ENCODE measurements around the gene C1QTNF9.
"Not testable (repeated sequence)": the region's sequence is repeated elsewhere in the genome, so short reads cannot be mapped to it uniquely, and the experiment has no call there.

Gene C1QTNF9

DNA sequence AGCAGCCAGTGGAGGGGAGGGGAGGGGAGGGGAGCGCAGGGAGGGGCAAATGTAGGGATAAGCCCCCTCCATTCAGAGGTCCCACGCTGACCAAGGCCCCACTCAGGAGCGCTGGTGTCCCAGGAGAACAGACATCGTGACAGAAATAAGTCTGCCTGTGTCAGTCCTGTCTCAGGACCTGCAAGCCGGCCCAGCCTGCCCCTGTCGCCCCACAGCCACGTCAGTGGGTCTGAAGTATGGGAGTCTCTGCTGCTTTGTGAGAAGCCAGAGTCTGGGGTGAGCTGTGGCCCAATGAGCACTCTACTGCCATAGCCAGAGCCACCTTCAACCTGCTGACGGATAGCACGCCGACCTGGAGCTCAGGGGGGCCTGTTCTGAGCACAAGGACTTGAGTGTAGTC, 8.5 kb downstream of the C1QTNF9 start:
- H3K4me3 ChIP-seq (ENCODE audit: low read length); DNase-seq (ENCODE audit: low read depth, low spot score): not testable (repeated sequence)

DNA sequence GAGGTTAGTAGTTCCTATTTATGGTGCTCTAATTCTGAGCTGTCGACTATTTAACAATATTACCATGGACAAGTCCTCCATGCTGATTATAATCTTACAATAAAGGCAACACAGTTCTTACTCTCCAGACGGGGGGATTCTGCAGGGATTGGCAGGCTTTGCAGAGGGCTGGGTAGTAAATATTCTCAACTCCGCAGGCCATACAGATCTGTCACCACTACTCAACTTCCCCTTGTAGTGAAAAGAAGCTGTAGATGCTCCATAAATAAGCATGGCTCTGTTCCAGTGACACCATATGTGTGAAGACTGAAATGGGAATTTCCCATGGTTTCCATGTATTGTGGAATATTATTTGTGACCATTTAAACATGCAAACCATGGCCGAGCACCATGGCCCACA, 9.5 kb downstream of the C1QTNF9 start:
- DNase-seq (ENCODE audit: low read depth, low spot score); H3K4me3 ChIP-seq (ENCODE audit: low read length): not testable (repeated sequence)

- DNase-seq (ENCODE audit: low read depth, low spot score); H3K4me3 ChIP-seq (ENCODE audit: low read length): not testable (repeated sequence)
These were observed 10.3 kb downstream of the C1QTNF9 start for GRCh38 chr13:24319641-24320040.

DNA sequence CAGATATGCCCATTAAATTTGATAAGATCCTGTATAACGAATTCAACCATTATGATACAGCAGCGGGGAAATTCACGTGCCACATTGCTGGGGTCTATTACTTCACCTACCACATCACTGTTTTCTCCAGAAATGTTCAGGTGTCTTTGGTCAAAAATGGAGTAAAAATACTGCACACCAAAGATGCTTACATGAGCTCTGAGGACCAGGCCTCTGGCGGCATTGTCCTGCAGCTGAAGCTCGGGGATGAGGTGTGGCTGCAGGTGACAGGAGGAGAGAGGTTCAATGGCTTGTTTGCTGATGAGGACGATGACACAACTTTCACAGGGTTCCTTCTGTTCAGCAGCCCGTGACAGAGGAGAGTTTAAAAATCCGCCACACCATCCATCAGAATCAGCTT, 12.0 kb downstream of the C1QTNF9 start:
- not testable (repeated sequence) for DNase-seq (ENCODE audit: low read depth, low spot score); H3K4me3 ChIP-seq (ENCODE audit: low read length)

DNA sequence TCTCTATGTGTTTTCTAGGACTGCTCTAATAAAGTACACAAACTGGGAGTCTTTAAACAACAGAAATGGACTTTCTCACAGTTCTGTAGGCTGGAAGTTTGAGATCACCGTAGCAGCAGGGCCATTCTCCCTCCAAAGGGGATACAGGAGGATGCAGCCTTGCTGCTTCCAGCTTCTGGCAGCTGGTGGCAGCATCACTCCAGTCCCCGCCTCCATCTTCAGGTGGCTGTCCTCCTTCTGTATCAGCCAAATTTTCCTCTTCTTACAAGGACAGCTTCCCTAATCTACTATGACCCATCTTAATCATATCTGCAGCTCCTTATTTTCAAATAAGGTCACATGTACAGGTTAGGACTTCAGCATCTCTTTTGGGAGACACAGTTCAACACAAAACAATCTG, 13.1 kb downstream of the C1QTNF9 start:
- DNase-seq (ENCODE audit: low read depth, low spot score): not testable (repeated sequence)

DNA sequence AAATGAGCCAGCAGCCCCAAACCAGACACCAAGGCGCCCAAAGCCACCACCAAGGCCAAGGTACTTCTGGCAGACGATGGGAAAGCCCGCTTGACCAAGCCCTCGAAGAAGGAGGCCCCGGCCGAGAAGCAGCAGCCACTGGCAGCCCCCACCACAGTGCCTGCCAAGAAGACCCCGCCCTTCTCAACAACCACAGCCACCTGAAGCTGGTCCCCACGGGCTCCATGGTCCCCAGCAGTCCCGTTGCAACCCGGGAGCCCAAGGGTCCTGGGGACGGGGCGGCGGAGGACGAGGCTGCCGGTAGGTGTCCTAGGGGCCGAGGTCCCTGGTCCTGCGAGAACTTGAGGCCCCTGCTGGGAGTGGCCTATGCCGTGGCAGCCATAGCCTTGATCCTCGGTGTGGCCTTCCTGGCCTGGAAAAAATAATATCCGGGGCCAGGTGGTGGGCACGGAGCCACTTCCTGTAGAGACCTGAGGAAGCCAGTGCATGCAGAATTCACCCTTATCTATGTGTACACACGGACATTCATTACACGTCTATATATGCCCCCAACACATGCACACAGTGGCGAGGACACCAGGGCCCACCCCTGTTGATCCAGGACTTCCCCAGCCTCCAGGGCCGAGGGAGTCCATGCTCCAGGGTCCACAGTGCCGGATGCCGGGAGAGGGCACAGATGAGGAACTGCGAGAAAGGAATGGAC, 13.8 kb downstream of the C1QTNF9 start:
- H3K4me3 ChIP-seq (ENCODE audit: low read length): no peak overlapping the region
- DNase-seq (ENCODE audit: low read depth, low spot score): no peak

More for the DNA sequence above, 13.1 kb downstream of the C1QTNF9 start:
- H3K4me3 ChIP-seq (ENCODE audit: low read length): not testable (repeated sequence)

DNA sequence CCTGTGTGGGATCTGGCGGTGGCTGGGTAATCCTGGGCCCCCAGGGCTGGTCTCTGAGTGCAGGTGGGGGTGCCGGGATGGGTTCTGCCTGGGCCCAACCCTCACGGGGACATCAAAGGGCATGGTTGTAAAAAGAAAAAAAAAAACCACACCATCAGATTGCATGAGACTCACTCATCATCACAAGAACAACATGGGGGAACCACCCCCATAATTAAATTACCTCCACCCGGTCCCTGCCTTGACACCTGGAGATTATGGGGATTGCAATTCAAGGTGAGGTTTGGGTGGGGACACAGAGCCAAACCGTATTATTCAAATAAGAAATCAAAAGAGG, 14.3 kb downstream of the C1QTNF9 start:
- H3K4me3 ChIP-seq (ENCODE audit: low read length): no peak overlapping the region
- DNase-seq (ENCODE audit: low read depth, low spot score): no peak

DNA sequence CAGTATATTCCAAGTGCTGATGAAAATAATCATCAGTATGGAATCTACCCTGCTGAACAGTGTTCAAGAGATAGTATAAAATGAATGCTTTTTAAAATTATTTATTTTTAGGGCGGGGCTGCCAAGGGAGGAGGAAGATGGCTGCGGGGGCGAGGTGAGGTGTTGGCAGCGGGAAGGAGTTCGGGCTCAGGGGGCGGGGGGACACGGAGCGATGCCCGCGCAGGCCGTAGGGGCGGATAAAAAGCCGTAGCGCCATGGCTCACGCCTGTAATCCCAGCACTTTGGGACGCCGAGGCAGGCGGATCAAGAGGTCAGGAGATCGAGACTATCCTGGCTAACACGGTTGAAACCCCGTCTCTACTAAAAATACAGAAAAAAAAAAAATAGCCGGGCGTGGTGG, 18.2 kb downstream of the C1QTNF9 start:
- H3K4me3 ChIP-seq (ENCODE audit: low read length); DNase-seq (ENCODE audit: low read depth, low spot score): not testable (repeated sequence)

- DNase-seq (ENCODE audit: low read depth, low spot score): no peak
- H3K4me3 ChIP-seq (ENCODE audit: low read length): no peak overlapping the region
These were observed 18.8 kb downstream of the C1QTNF9 start for GRCh38 chr13:24328145-24328544.

- no peak overlapping the region for H3K4me3 ChIP-seq (ENCODE audit: low read length)
- DNase-seq (ENCODE audit: low read depth, low spot score): no peak
These were observed 29.3 kb downstream of the C1QTNF9 start for GRCh38 chr13:24338721-24339120.

- no peak for DNase-seq (ENCODE audit: low read depth, low spot score)
- no peak overlapping the region for H3K4me3 ChIP-seq (ENCODE audit: low read length)
These were observed 30.7 kb downstream of the C1QTNF9 start for GRCh38 chr13:24339937-24340607.

- no peak overlapping the region for H3K4me3 ChIP-seq (ENCODE audit: low read length)
- no peak for DNase-seq (ENCODE audit: low read depth, low spot score)
These were observed 31.2 kb downstream of the C1QTNF9 start for GRCh38 chr13:24340608-24340955.

DNA sequence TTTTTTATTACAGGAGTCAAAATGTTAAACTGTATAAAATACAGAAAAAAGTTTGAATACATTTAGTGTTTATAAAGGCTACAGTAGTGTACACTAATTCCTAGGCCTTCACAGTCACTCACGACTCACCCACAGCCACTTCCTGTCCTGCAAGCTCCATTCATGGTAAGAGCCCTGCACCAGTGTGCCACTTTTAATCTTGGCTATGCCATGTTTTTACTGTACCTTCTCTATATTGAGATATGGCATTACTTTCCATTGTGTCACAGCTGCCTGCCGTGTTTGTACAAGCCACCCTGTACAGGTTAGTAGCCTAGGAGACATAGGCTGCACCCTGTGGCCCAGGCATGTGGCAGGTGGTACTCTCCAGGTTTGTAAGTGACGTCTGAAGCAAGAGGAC, 32.1 kb downstream of the C1QTNF9 start:
- DNase-seq (ENCODE audit: low read depth, low spot score): no peak
- no peak overlapping the region for H3K4me3 ChIP-seq (ENCODE audit: low read length)

GRCh38 chr13:24348385-24348784, 39.0 kb downstream of the C1QTNF9 start:
- no peak for DNase-seq (ENCODE audit: low read depth, low spot score)
- H3K4me3 ChIP-seq (ENCODE audit: low read length): no peak overlapping the region

DNA sequence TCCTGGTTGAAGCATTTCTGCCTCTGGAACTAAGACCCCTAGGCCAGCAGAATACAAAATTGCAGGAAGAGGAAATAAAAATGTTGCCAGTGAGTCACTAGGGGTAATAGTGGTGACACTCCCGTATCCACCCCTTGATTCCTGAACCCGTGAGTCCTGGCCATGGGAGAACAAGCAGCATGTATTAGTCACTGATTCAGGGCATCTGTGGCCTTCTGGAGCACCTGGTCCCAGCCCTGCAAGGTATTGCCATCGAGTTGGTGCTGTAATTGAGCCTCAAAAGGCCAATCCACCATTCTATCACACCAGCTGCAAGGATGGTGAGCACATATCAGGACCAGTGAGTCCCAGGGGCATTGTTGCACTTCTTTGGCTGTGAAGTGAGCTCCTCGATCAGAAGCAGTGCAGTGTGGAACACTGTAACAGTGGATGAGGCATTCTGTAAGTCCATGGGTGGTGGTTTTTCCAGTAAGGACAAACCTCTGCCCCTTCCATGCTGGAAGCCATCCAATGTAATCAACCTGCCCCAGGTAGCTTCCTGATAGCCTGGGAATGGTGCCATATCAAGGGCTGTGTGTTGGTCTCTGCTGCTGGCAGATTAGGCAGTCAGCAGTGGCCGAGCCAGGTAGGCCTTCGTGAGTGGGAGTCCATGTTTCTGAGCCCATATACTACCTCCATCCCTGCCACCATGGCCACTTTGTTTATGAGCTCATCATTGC, 39.6 kb downstream of the C1QTNF9 start:
- DNase-seq (ENCODE audit: low read depth, low spot score): no peak
- no peak overlapping the region for H3K4me3 ChIP-seq (ENCODE audit: low read length)

- not testable (repeated sequence) for DNase-seq (ENCODE audit: low read depth, low spot score); H3K4me3 ChIP-seq (ENCODE audit: low read length)
These were observed 40.6 kb downstream of the C1QTNF9 start for GRCh38 chr13:24349778-24350664.

- H3K4me3 ChIP-seq (ENCODE audit: low read length): no peak overlapping the region
- DNase-seq (ENCODE audit: low read depth, low spot score): no peak
These were observed 42.0 kb downstream of the C1QTNF9 start for GRCh38 chr13:24351423-24351822.

DNA sequence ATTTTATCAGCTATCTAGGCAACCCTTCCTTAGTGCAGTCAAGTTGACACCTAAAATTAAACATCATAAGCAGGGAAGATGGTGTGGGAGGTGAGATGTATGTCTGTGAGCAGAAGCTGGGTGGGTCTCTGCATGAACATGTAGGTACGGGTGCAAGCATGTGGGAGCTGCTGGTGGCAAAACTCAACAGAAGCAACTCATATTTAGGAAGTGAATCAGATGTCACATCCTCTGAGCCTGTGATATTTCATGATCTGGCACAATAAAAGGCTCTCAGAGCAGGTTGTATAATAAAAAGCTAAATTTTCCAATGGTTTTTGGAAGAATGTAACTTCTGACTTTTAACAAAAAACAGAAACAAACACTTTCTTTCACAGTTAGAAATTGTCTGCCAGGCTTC, 44.4 kb downstream of the C1QTNF9 start:
- DNase-seq (ENCODE audit: low read depth, low spot score): no peak
- H3K4me3 ChIP-seq (ENCODE audit: low read length): no peak overlapping the region

GRCh38 chr13:24355103-24355502, 45.7 kb downstream of the C1QTNF9 start:
- DNase-seq (ENCODE audit: low read depth, low spot score): no peak
- H3K4me3 ChIP-seq (ENCODE audit: low read length): no peak overlapping the region

All from Jurkat, Clone E6-1 (cell line).